ENCODE data around the gene HOXC9.

HOXC9 gene

GRCh38 chr12:53995378-53996239 lies 4.4 kb upstream of the HOXC9 start (continued):
- 0 out of 2 replicates have a peak, but pooled peaks have one; percentile 43 for TF ChIP-seq ZNF18 (tag by site-specific recombination; IDR thresholded peaks at IDR 0.05)
- TF ChIP-seq ZNF76 (tag by site-specific recombination; IDR thresholded peaks at IDR 0.05; ENCODE audit: borderline replicate concordance, low read depth) = peak; percentile 69
- TF ChIP-seq ZNF701 (tag by site-specific recombination; IDR thresholded peaks at IDR 0.05) = peak; percentile 55; the same call in 1 of the 2 replicates
- 0 out of 2 replicates have a peak, but pooled peaks have one; percentile 9 for TF ChIP-seq ZNF146 (tag by site-specific recombination; IDR thresholded peaks at IDR 0.05)
- no peak; the same call in 1 of the 2 replicates for TF ChIP-seq ZNF518A (tag by site-specific recombination; conservative IDR thresholded peaks at IDR 0.05; ENCODE audit: low read depth)
- no peak for TF ChIP-seq BCL11A (tag by site-specific recombination; IDR thresholded peaks at IDR 0.05; ENCODE audit: low read depth)
- no peak for TF ChIP-seq ZFP3 (tag by site-specific recombination; IDR thresholded peaks at IDR 0.05; ENCODE audit: low read depth)
- TF ChIP-seq ZNF394 (tag by site-specific recombination; IDR thresholded peaks at IDR 0.05; ENCODE audit: borderline replicate concordance) = peak; percentile 67; the same call in 1 of the 2 replicates
- no peak for TF ChIP-seq GLI4 (tag by site-specific recombination; IDR thresholded peaks at IDR 0.05)
- peak; percentile 92 for TF ChIP-seq ZFHX2 (tag by site-specific recombination; conservative IDR thresholded peaks at IDR 0.05)

DNA sequence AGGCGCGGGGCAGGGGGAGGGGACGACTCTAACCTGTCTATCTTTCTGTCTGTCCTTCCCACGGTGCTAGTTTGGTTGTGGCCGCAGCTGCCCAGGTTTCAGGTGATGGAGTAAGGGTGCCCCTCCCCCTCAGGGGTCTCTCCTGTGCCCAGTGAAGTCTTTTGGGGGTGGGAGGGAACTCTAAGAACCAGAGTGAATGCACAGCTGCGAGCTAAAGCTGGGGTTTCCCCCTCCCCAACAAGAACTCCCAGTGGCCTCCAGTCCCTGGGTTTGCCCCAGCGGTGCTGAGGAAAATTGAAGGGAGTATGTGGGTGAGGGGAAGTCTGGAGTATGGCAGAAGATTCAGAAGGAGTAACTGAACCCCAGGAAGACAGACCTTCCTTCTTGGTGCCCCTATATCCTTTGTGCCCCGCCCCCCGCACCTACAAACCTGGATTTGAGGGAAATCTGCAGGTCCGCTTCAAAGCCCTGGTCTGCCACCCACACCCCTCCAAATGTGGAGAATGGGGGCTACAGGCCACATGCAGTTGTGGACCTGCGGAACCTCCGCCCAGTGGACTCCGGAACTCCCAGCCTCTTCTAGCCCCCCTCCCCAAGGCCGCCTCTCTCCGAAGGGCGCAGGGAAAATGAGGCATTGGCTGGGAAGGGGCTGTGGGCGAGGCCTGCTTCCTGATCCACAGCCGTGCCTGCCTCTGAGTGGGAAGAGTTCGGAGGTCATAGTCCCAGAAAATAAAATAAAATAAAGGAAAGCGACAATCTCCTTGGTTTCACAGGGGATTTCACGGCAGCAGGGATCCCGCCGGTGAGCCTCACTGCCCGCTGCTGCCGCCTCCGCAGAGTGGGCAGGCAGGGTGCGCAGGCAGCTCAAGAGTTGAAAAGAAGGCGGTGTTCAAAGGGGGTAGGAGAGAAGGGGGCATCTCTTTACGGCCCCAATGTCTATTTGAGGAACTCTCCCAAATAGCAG lies 3.4 kb upstream of the HOXC9 start:
- no peaks in the 10 kb centered on the region for H3K9me3 ChIP-seq (ENCODE audit: control insufficient read depth, insufficient read depth, low read depth, low read length)
- peak overlapping the region; percentile 61 for H3K4me3 ChIP-seq (ENCODE audit: low read depth, low read length)
- H3K36me3 ChIP-seq (ENCODE audit: control insufficient read depth in 2 of 2, insufficient read depth in 1 of 2, low read length in 2 of 2) = no peaks in the 10 kb centered on the region
- ChIA-PET CTCF (interaction anchor here (1.5 to 6.7 kb wide), 4 partner anchors 9 to 218 kb away, joined by 4 to 49 read pairs (median 9); partner anchors contain the start of gene HOXC10), POLR2A (interaction anchor here (0.7 to 2.2 kb wide), 8 partner anchors 9 to 239 kb away, joined by 3 to 14 read pairs (median 4); partner anchors contain the start of gene HOXC10)
- peaks cover 30% of the 10 kb centered on the region for H3K4me1 ChIP-seq (ENCODE audit: control insufficient read depth, insufficient read depth, low read length)
- peak overlapping the region; percentile 98 for H3K27ac ChIP-seq (ENCODE audit: extremely low read depth, low read depth, low read length)
- peak; percentile 52; the same call in 1 of the 2 replicates for TF ChIP-seq CTCF (tag by site-specific recombination; IDR thresholded peaks at IDR 0.05)
- no peak for TF ChIP-seq ZNF2 (tag by site-specific recombination; IDR thresholded peaks at IDR 0.05)
- TF ChIP-seq ZNF600 (tag by site-specific recombination; IDR thresholded peaks at IDR 0.05) = peak; percentile 68
- TF ChIP-seq GLIS2 (tag by site-specific recombination; IDR thresholded peaks at IDR 0.05) = 0 out of 2 replicates have a peak, but pooled peaks have one; percentile 7
- peak; percentile 88 for TF ChIP-seq ZFHX2 (tag by site-specific recombination; conservative IDR thresholded peaks at IDR 0.05)
- no peak for TF ChIP-seq ZNF529 (tag by site-specific recombination; IDR thresholded peaks at IDR 0.05; ENCODE audit: insufficient replicate concordance)
- TF ChIP-seq PATZ1 (tag by site-specific recombination; IDR thresholded peaks at IDR 0.05) = 0 out of 2 replicates have a peak, but pooled peaks have one; percentile 55
- peak; percentile 39 for TF ChIP-seq IKZF3 (tag by site-specific recombination; IDR thresholded peaks at IDR 0.05)
- TF ChIP-seq ZNF10 (tag by site-specific recombination; IDR thresholded peaks at IDR 0.05) = peak; percentile 50; the same call in 1 of the 2 replicates

Data from HEK293 (cell line).